Measurements from ENCODE around the gene THAP11. TPM values are rescaled to one million over a fixed set of nuclear protein-coding genes. Genes with fewer than 3 reads are reported as not detected.
A peak's percentile ranks its signal among the peaks of the same experiment; 100 is the strongest.

The THAP11 gene
- 43.0 and 49.5 TPM in 2 replicates for total RNA-seq

DNA sequence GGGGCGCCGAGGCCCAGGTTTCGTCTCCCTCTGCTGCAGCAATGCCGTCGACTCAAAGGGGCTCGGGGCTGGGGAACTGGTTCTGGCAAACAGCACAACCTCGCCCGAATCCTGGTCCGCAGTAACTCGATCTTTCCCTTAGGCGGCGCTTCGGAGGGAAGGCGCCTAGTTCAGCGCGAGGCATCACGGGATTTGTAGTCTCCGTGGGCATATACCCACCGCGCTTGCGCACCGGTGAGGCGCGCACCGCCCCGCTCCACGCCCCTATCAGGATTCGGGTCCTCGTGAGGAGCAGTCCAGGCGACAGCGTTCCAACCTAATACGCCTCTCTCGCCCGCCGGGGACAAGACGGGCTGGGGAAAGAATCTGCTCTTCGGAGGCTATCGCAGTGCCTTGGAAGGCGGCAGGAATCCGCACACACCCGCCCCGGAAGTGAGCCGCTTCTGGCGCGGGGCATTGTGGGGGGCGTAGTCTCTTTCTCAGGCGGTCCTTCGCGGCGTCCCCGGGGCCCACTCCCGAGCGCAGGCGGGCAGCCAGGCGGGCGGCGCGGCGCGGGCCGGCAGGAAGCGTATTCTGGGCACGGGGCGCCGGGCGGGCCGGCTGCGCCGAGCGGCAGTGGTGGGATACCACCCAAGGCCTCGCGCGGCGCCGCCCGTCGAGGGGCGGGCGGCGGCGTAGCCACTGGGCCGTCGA lies at the start of gene THAP11:
THAP11 (plus strand) TSS at position 505 of the 693 bp plus-strand sequence. CDS start 235 bp downstream, outside the sequence.
- intact Hi-C loops (cut with micrococcal nuclease), result loop anchor here (1.0 to 10.0 kb wide), 10 partner anchors 8 to 473 kb away; partner anchors contain the start of genes ACD, CTCF, EDC4 and PARD6A
- Mint-ChIP-seq H3K27me3 (ENCODE audit: insufficient read depth) (peaks cover 5% of the 10 kb centered on the region), H3K27ac (peak within 1 kb of the TSS; percentile 96), H3K4me1 (ENCODE audit: low read depth) (peaks cover 33% of the 10 kb centered on the region), H3K4me3 (peak within 1 kb of the TSS; percentile 93), H3K9me3 (no peaks in the 10 kb centered on the region), H3K36me3 (ENCODE audit: low read depth) (no peaks in the 10 kb centered on the region)
- DNase-seq (ENCODE audit: low spot score), result peak; percentile 92

- peak overlapping the region; percentile 13 for H3K27ac Mint-ChIP-seq
- no peak overlapping the region for H3K4me3 Mint-ChIP-seq
- DNase-seq (ENCODE audit: low spot score), result no peak
- peaks cover 18% of the 10 kb centered on the region for H3K4me1 Mint-ChIP-seq (ENCODE audit: low read depth)
- no peaks in the 10 kb centered on the region for H3K27me3 Mint-ChIP-seq (ENCODE audit: insufficient read depth)
- peaks cover 35% of the 10 kb centered on the region for H3K36me3 Mint-ChIP-seq (ENCODE audit: low read depth)
- intact Hi-C loops (cut with micrococcal nuclease), result no loop called here
- H3K9me3 Mint-ChIP-seq, result no peaks in the 10 kb centered on the region
These were observed 45.9 kb upstream of the THAP11 start for GRCh38 chr16:67796099-67796718.

DNA sequence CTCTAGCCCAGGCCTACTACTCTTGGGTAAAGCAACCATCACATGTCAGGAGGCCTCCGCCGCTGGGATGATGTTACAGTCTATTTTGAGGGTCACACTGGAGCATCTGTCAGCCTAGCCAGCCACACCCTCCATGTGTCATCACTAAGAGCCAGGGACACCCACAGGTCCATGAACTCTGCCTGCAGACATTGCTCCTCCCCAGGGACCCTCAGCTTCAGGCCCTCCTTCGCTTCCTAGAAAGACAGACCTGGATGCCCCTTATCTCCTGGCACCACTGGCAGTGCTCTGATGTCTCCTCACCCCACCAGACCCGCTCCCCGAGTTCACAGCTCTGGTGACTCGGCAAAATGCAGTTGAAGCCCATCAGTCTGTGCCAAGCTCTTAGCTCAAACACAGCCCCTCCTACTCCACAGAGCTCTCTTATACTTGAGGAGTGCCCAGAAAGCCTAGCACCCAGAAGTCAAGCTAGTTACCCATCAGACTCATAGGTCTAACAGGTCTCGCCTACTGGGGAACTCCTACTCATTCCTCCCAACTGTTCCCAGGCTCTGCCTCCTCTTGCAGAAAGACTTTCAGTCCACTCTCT lies 41.7 kb upstream of the THAP11 start:
- Mint-ChIP-seq H3K27ac (peak overlapping the region; percentile 62), H3K36me3 (ENCODE audit: low read depth) (peaks cover 64% of the 10 kb centered on the region), H3K9me3 (no peaks in the 10 kb centered on the region), H3K27me3 (ENCODE audit: insufficient read depth) (no peaks in the 10 kb centered on the region), H3K4me1 (ENCODE audit: low read depth) (peaks cover 53% of the 10 kb centered on the region), H3K4me3 (no peak overlapping the region)
- intact Hi-C loops (cut with micrococcal nuclease), result loop anchor here (10.0 kb wide), 1 partner anchor 276 kb away; the partner anchor contains the start of gene RIPOR1
- no peak for DNase-seq (ENCODE audit: low spot score)

DNA sequence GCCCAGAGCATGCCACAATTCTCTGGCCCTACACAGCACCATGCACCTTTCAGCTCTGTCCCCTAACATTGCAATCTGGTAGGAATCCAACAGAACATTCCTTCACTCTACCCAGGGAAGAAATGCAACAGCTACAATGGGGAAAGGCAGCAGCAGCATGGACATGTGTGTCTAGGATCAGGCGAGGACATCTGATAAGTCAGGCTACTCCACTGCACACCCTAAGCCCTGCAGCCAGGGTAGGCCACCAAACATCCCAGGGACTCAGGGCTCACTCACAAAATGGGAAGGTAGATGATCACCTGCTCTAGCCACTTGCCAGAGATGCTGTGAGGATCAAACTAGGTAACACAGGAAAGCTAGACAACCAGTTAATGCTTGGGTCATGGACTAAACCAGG lies 40.9 kb upstream of the THAP11 start:
- intact Hi-C loops (cut with micrococcal nuclease), result loop anchor here (10.0 kb wide), 1 partner anchor 276 kb away; the partner anchor contains the start of gene RIPOR1
- Mint-ChIP-seq H3K36me3 (ENCODE audit: low read depth) (peaks cover 64% of the 10 kb centered on the region), H3K9me3 (no peaks in the 10 kb centered on the region), H3K27ac (peak overlapping the region; percentile 63), H3K4me1 (ENCODE audit: low read depth) (peaks cover 57% of the 10 kb centered on the region), H3K4me3 (peak overlapping the region; percentile 37), H3K27me3 (ENCODE audit: insufficient read depth) (no peaks in the 10 kb centered on the region)
- no peak for DNase-seq (ENCODE audit: low spot score)

- peak overlapping the region; percentile 37 for H3K4me3 Mint-ChIP-seq
- peak; percentile 31 for DNase-seq (ENCODE audit: low spot score)
- peaks cover 57% of the 10 kb centered on the region for H3K36me3 Mint-ChIP-seq (ENCODE audit: low read depth)
- no peaks in the 10 kb centered on the region for H3K27me3 Mint-ChIP-seq (ENCODE audit: insufficient read depth)
- peak overlapping the region; percentile 63 for H3K27ac Mint-ChIP-seq
- intact Hi-C loops (cut with micrococcal nuclease), result loop anchor here (10.0 kb wide), 1 partner anchor 277 kb away; the partner anchor contains the start of gene RIPOR1
- H3K4me1 Mint-ChIP-seq (ENCODE audit: low read depth), result peaks cover 52% of the 10 kb centered on the region
- H3K9me3 Mint-ChIP-seq, result no peaks in the 10 kb centered on the region
These were observed 40.2 kb upstream of the THAP11 start for GRCh38 chr16:67801883-67802282.

GRCh38 chr16:67803894-67804293 lies 38.2 kb upstream of the THAP11 start:
- H3K9me3 Mint-ChIP-seq, result no peaks in the 10 kb centered on the region
- H3K27ac Mint-ChIP-seq, result peak overlapping the region; percentile 52
- intact Hi-C loops (cut with micrococcal nuclease), result loop anchor here (10.0 kb wide), 1 partner anchor 279 kb away; the partner anchor contains the start of gene RIPOR1
- H3K36me3 Mint-ChIP-seq (ENCODE audit: low read depth), result peaks cover 46% of the 10 kb centered on the region
- DNase-seq (ENCODE audit: low spot score), result no peak
- peaks cover 51% of the 10 kb centered on the region for H3K4me1 Mint-ChIP-seq (ENCODE audit: low read depth)
- H3K4me3 Mint-ChIP-seq, result peak overlapping the region; percentile 66
- H3K27me3 Mint-ChIP-seq (ENCODE audit: insufficient read depth), result no peaks in the 10 kb centered on the region

GRCh38 chr16:67804853-67805542 lies 37.1 kb upstream of the THAP11 start:
- Mint-ChIP-seq H3K27me3 (ENCODE audit: insufficient read depth) (no peaks in the 10 kb centered on the region), H3K9me3 (no peaks in the 10 kb centered on the region), H3K4me1 (ENCODE audit: low read depth) (peaks cover 51% of the 10 kb centered on the region), H3K4me3 (peak overlapping the region; percentile 90), H3K36me3 (ENCODE audit: low read depth) (peaks cover 41% of the 10 kb centered on the region), H3K27ac (peak overlapping the region; percentile 80)
- DNase-seq (ENCODE audit: low spot score), result no peak
- intact Hi-C loops (cut with micrococcal nuclease), result loop anchor here (10.0 kb wide), 1 partner anchor 280 kb away; the partner anchor contains the start of gene RIPOR1

- Mint-ChIP-seq H3K36me3 (ENCODE audit: low read depth) (peaks cover 33% of the 10 kb centered on the region), H3K9me3 (no peaks in the 10 kb centered on the region), H3K27me3 (ENCODE audit: insufficient read depth) (no peaks in the 10 kb centered on the region), H3K4me1 (ENCODE audit: low read depth) (peaks cover 42% of the 10 kb centered on the region), H3K4me3 (peak overlapping the region; percentile 90), H3K27ac (peak overlapping the region; percentile 80)
- DNase-seq (ENCODE audit: low spot score), result no peak
- intact Hi-C loops (cut with micrococcal nuclease), result loop anchor here (1.0 to 10.0 kb wide), 13 partner anchors 36 to 580 kb away; partner anchors contain the start of genes ACD, ATP6V0D1, CTCF and EDC4
These were observed 36.2 kb upstream of the THAP11 start for GRCh38 chr16:67805718-67806427.

GRCh38 chr16:67806428-67807147 lies 35.5 kb upstream of the THAP11 start, which contains the start of the genes RANBP10 and TSNAXIP1:
TSS of gene RANBP10 (minus strand) at chr16:67806560. CDS start at chr16:67806536, 24 bp downstream.
TSS of gene TSNAXIP1 (plus strand) at chr16:67806889. CDS start at chr16:67807150, 261 bp downstream.
- Mint-ChIP-seq H3K27ac (peak within 1 kb of the TSS; percentile 86), H3K36me3 (ENCODE audit: low read depth) (peaks cover 27% of the 10 kb centered on the region), H3K27me3 (ENCODE audit: insufficient read depth) (peaks cover 3% of the 10 kb centered on the region), H3K4me3 (peak within 1 kb of the TSS; percentile 90), H3K9me3 (no peaks in the 10 kb centered on the region), H3K4me1 (ENCODE audit: low read depth) (peaks cover 35% of the 10 kb centered on the region)
- intact Hi-C loops (cut with micrococcal nuclease), result loop anchor here (1.0 to 10.0 kb wide), 14 partner anchors 10 to 580 kb away; partner anchors contain the start of genes ACD, ATP6V0D1, CTCF and EDC4
- DNase-seq (ENCODE audit: low spot score), result peak; percentile 96

DNA sequence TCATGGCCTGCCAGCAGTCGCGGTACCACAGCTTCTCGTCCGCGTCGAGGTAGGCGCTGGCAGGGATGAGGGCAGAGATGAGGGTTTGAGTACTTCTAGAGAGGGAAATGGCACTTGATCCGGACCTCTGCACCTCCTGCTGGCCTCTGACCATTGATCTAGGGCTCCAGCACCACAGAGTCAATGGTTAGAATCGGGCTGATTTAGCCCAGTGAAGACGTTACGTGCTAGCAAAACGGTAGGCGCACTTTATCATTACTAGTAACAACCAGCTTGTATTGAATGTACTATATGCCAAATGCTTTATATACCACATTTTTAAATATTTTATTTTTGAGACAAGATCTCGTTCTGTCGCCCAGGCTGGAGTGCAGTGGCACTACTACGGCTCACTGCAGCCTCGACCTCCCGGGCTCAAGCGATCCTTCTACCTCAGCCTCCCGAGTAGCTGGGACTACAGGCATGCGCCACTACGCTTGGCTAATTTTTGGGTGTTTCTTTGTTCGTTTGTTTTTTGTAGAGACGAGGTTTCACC lies 34.9 kb upstream of the THAP11 start:
- DNase-seq (ENCODE audit: low spot score), result no peak
- Mint-ChIP-seq H3K36me3 (ENCODE audit: low read depth) (peaks cover 21% of the 10 kb centered on the region), H3K9me3 (no peaks in the 10 kb centered on the region), H3K27ac (peak overlapping the region; percentile 86), H3K4me1 (ENCODE audit: low read depth) (peaks cover 28% of the 10 kb centered on the region), H3K4me3 (peak overlapping the region; percentile 90), H3K27me3 (ENCODE audit: insufficient read depth) (peaks cover 6% of the 10 kb centered on the region)
- intact Hi-C loops (cut with micrococcal nuclease), result loop anchor here (1.0 to 10.0 kb wide), 4 partner anchors 9 to 282 kb away; partner anchors contain the start of genes EDC4, RIPOR1 and SLC12A4

GRCh38 chr16:67811899-67812298 lies 30.2 kb upstream of the THAP11 start:
- no peaks in the 10 kb centered on the region for H3K9me3 Mint-ChIP-seq
- peaks cover 8% of the 10 kb centered on the region for H3K4me1 Mint-ChIP-seq (ENCODE audit: low read depth)
- no peaks in the 10 kb centered on the region for H3K36me3 Mint-ChIP-seq (ENCODE audit: low read depth)
- peaks cover 9% of the 10 kb centered on the region for H3K27me3 Mint-ChIP-seq (ENCODE audit: insufficient read depth)
- intact Hi-C loops (cut with micrococcal nuclease), result no loop called here
- no peak overlapping the region for H3K27ac Mint-ChIP-seq
- no peak for DNase-seq (ENCODE audit: low spot score)
- H3K4me3 Mint-ChIP-seq, result no peak overlapping the region

Measured in activated T-helper 1 cell treated with anti-CD3 and anti-CD28 coated beads, Interleukin-12 subunit alpha, Interleukin-12 subunit beta, Interleukin-2, Interleukin-4 antibody, amounts not matched to agents 30 ng/mL and 10 ng/mL and 1 ng/mL, durations not matched to agents 14 hours and 24 hours and 36 hours (primary cell).